ENCODE measurements around the gene LSMEM2.

The LSMEM2 gene

GRCh38 chr3:50334339-50335075 is 55.6 kb downstream of the LSMEM2 start:
- no peak overlapping the region for H4K91ac ChIP-seq (ENCODE audit: low read depth, low read length)
- H2BK12ac ChIP-seq (ENCODE audit: low read length), result no peak overlapping the region
- H3K79me1 ChIP-seq (ENCODE audit: low read length), result peaks cover 12% of the 10 kb centered on the region
- no peak overlapping the region for H2AK5ac ChIP-seq (ENCODE audit: low read length)
- DNase-seq, result no peak
- no peak overlapping the region for H3K9ac ChIP-seq (ENCODE audit: low read length)
- H3K14ac ChIP-seq (ENCODE audit: low read length), result no peak overlapping the region
- no peak overlapping the region for H2BK5ac ChIP-seq (ENCODE audit: low read depth, low read length, poor library complexity)
- no peak overlapping the region for H2AFZ ChIP-seq (ENCODE audit: insufficient read depth, low read length, poor library complexity)
- H3K27me3 ChIP-seq (ENCODE audit: insufficient read depth, low read length), result peaks cover 5% of the 10 kb centered on the region
- peak overlapping the region; percentile 22 for H3K4ac ChIP-seq (ENCODE audit: low read depth, low read length)
- peaks cover 35 to 42% of the 10 kb centered on the region in 2 experiments for H3K36me3 ChIP-seq (ENCODE audit: control insufficient read depth in 1 of 2, insufficient read depth in 2 of 2, low read length in 2 of 2)
- no peak overlapping the region for H3K23ac ChIP-seq (ENCODE audit: low read length)
- H3K4me2 ChIP-seq (ENCODE audit: low read length), result no peak overlapping the region
- H3K9me3 ChIP-seq (ENCODE audit: insufficient read depth, low read depth, low read length), result no peaks in the 10 kb centered on the region
- peaks cover 20% of the 10 kb centered on the region for H3K79me2 ChIP-seq (ENCODE audit: control insufficient read depth, insufficient read depth, low read length, poor library complexity)
- no peak overlapping the region for H4K12ac ChIP-seq (ENCODE audit: low read depth, low read length)
- WGBS (ENCODE audit: extremely low coverage, insufficient coverage, insufficient read length), result no CpG with 5 or more reads among the region's 5 CpGs
- H3K4me1 ChIP-seq (ENCODE audit: control insufficient read depth in 1 of 2, insufficient read depth in 2 of 2, low read length in 2 of 2), result peaks cover 14% of the 10 kb centered on the region in 2 experiments
- no peak overlapping the region for H2BK120ac ChIP-seq (ENCODE audit: insufficient read depth, low read length, poor library complexity)
- H3K27ac ChIP-seq (ENCODE audit: low read depth, low read length), result no peak overlapping the region
- no peak overlapping the region for H3K18ac ChIP-seq (ENCODE audit: low read length)
- H4K8ac ChIP-seq (ENCODE audit: low read depth, low read length), result no peak overlapping the region
- H3K4me3 ChIP-seq (ENCODE audit: low read depth, low read length), result no peak overlapping the region

- Histone ChIP-seq H4K91ac (ENCODE audit: low read depth, low read length) (peak overlapping the region; percentile 92), H2BK120ac (ENCODE audit: insufficient read depth, low read length, poor library complexity) (peak overlapping the region; percentile 87), H3K79me1 (ENCODE audit: low read length) (peaks cover 12% of the 10 kb centered on the region), H3K27ac (ENCODE audit: low read depth, low read length) (peak overlapping the region; percentile 92), H2AK5ac (ENCODE audit: low read length) (peak overlapping the region; percentile 85), H2BK5ac (ENCODE audit: low read depth, low read length, poor library complexity) (peak overlapping the region; percentile 86), H3K9ac (ENCODE audit: low read length) (peak overlapping the region; percentile 89), H3K14ac (ENCODE audit: low read length) (peak overlapping the region; percentile 94), H3K4ac (ENCODE audit: low read depth, low read length) (peak overlapping the region; percentile 90), H3K27me3 (ENCODE audit: insufficient read depth, low read length) (peaks cover 25% of the 10 kb centered on the region), H3K4me1 (ENCODE audit: control insufficient read depth in 1 of 2, insufficient read depth in 2 of 2, low read length in 2 of 2) (peaks cover 21 to 23% of the 10 kb centered on the region in 2 experiments), H3K4me3 (ENCODE audit: low read depth, low read length) (peak overlapping the region; percentile 92), H3K36me3 (ENCODE audit: control insufficient read depth in 1 of 2, insufficient read depth in 2 of 2, low read length in 2 of 2) (peaks cover 15 to 22% of the 10 kb centered on the region in 2 experiments), H3K4me2 (ENCODE audit: low read length) (peak overlapping the region; percentile 92), H4K8ac (ENCODE audit: low read depth, low read length) (peak overlapping the region; percentile 91), H4K12ac (ENCODE audit: low read depth, low read length) (peak overlapping the region; percentile 83), H2BK12ac (ENCODE audit: low read length) (no peak overlapping the region), H3K18ac (ENCODE audit: low read length) (peak overlapping the region; percentile 96), H3K23ac (ENCODE audit: low read length) (no peak overlapping the region), H3K79me2 (ENCODE audit: control insufficient read depth, insufficient read depth, low read length, poor library complexity) (peaks cover 20% of the 10 kb centered on the region), H3K9me3 (ENCODE audit: insufficient read depth, low read depth, low read length) (peaks cover 6% of the 10 kb centered on the region), H2AFZ (ENCODE audit: insufficient read depth, low read length, poor library complexity) (peak overlapping the region; percentile 74)
- DNase-seq, result peak in 1 of 2 donors; percentile 58
- no CpG with 5 or more reads among the region's 31 CpGs for WGBS (ENCODE audit: extremely low coverage, insufficient coverage, insufficient read length)
These were observed 57.7 kb downstream of the LSMEM2 start for GRCh38 chr3:50336452-50337174.

GRCh38 chr3:50337175-50337861 is 58.4 kb downstream of the LSMEM2 start:
- peaks cover 12% of the 10 kb centered on the region for H3K79me1 ChIP-seq (ENCODE audit: low read length)
- peak overlapping the region; percentile 92 for H3K4me3 ChIP-seq (ENCODE audit: low read depth, low read length)
- H3K79me2 ChIP-seq (ENCODE audit: control insufficient read depth, insufficient read depth, low read length, poor library complexity), result peaks cover 20% of the 10 kb centered on the region
- H3K4ac ChIP-seq (ENCODE audit: low read depth, low read length), result peak overlapping the region; percentile 94
- H2AK5ac ChIP-seq (ENCODE audit: low read length), result peak overlapping the region; percentile 95
- peak overlapping the region; percentile 96 for H4K91ac ChIP-seq (ENCODE audit: low read depth, low read length)
- no peak overlapping the region for H3K23ac ChIP-seq (ENCODE audit: low read length)
- H4K8ac ChIP-seq (ENCODE audit: low read depth, low read length), result peak overlapping the region; percentile 97
- peak overlapping the region; percentile 92 for H3K4me2 ChIP-seq (ENCODE audit: low read length)
- H2BK120ac ChIP-seq (ENCODE audit: insufficient read depth, low read length, poor library complexity), result peak overlapping the region; percentile 87
- H2AFZ ChIP-seq (ENCODE audit: insufficient read depth, low read length, poor library complexity), result peak overlapping the region; percentile 91
- peak overlapping the region; percentile 96 for H3K18ac ChIP-seq (ENCODE audit: low read length)
- peaks cover 6% of the 10 kb centered on the region for H3K9me3 ChIP-seq (ENCODE audit: insufficient read depth, low read depth, low read length)
- H4K12ac ChIP-seq (ENCODE audit: low read depth, low read length), result peak overlapping the region; percentile 86
- H3K14ac ChIP-seq (ENCODE audit: low read length), result peak overlapping the region; percentile 97
- no CpG with 5 or more reads among the region's 79 CpGs for WGBS (ENCODE audit: extremely low coverage, insufficient coverage, insufficient read length)
- peaks cover 21 to 23% of the 10 kb centered on the region in 2 experiments for H3K4me1 ChIP-seq (ENCODE audit: control insufficient read depth in 1 of 2, insufficient read depth in 2 of 2, low read length in 2 of 2)
- peak overlapping the region; percentile 9 for H2BK12ac ChIP-seq (ENCODE audit: low read length)
- peak; percentile 98 for DNase-seq
- peak overlapping the region; percentile 89 for H3K9ac ChIP-seq (ENCODE audit: low read length)
- peak overlapping the region; percentile 86 for H2BK5ac ChIP-seq (ENCODE audit: low read depth, low read length, poor library complexity)
- peaks cover 8 to 15% of the 10 kb centered on the region in 2 experiments for H3K36me3 ChIP-seq (ENCODE audit: control insufficient read depth in 1 of 2, insufficient read depth in 2 of 2, low read length in 2 of 2)
- H3K27me3 ChIP-seq (ENCODE audit: insufficient read depth, low read length), result peaks cover 27% of the 10 kb centered on the region
- peak overlapping the region; percentile 92 for H3K27ac ChIP-seq (ENCODE audit: low read depth, low read length)

Data from trophoblast cell (in vitro differentiated cells and primary cell).